Measurements from ENCODE around the gene CYP27A1. TPM values are rescaled to one million over a fixed set of nuclear protein-coding genes. Genes with fewer than 3 reads are reported as not detected.

The CYP27A1 gene
- total RNA-seq, 1 experiment from 2014 or later, result 0.80 TPM

DNA sequence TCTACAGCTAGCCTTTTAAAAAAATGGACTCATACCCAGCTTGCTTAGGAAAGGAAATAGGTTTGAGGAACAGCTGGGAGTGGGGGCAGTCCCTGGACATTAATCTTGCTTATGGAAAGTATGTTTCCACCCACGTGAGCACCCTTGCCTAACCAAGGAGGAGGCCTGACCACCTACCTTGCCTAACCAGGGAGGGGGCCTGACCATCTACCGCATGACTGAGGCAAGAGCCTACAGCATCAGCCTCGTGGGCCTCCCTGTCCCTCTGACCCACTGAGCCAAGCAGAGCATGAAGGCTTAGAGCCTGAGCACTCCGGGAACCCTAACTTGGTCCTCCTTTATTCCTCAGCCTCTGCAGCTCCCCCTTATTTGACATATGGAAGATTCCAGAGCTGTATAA, 29.4 kb downstream of the CYP27A1 start:
- no peak for DNase-seq (ENCODE audit: low read depth)

DNA sequence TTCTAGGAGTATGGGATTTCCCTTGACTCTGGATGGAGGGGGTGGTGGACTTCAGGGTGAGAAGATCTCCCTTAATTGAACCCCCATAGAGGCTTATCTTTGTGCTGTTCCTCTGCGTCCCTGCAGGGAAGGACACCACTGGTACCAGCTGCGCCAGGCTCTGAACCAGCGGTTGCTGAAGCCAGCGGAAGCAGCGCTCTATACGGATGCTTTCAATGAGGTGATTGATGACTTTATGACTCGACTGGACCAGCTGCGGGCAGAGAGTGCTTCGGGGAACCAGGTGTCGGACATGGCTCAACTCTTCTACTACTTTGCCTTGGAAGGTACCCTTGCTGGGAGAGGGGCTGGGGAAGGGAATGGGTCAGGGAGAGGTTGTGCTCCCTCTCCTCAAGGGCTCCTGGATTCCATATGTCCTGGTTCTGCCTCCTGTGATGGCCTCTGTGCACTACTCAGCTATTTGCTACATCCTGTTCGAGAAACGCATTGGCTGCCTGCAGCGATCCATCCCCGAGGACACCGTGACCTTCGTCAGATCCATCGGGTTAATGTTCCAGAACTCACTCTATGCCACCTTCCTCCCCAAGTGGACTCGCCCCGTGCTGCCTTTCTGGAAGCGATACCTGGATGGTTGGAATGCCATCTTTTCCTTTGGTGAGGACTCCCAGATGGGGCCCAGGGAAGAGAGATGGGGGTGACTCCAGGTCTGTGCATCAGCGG, 30.3 kb downstream of the CYP27A1 start:
- no peak for DNase-seq (ENCODE audit: low read depth)

- DNase-seq (ENCODE audit: low read depth), result no peak
Observed at GRCh38 chr2:218812861-218813260, 30.9 kb downstream of the CYP27A1 start.

GRCh38 chr2:218813771-218814460, 32.0 kb downstream of the CYP27A1 start:
- no peak for DNase-seq (ENCODE audit: low read depth)

GRCh38 chr2:218814540-218815243, 32.7 kb downstream of the CYP27A1 start:
- DNase-seq (ENCODE audit: low read depth), result no peak

- no peak for DNase-seq (ENCODE audit: low read depth)
Observed at GRCh38 chr2:218815244-218815637, 33.3 kb downstream of the CYP27A1 start.

- no peak for DNase-seq (ENCODE audit: low read depth)
Observed at GRCh38 chr2:218815649-218816048, 33.7 kb downstream of the CYP27A1 start.

GRCh38 chr2:218816561-218817011, 34.6 kb downstream of the CYP27A1 start:
- no peak for DNase-seq (ENCODE audit: low read depth)

DNA sequence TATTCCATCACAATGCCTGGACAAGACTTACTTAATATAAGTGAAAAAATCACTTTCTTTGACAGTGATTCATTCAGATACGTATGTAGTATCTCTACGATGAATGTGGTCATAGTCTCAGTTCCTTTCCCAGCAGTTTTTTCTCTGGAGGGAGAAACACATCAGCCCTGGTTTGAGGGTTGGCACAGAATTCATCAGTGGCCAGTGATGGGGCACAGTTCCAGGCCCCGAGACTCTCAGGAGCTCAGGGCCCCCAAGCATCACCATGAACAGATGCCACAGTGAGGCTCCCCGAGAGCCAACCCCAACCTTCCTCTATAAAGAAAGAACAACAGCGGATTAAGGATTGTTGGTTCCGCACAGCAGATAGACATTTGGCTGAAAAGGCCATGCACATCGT, 37.1 kb downstream of the CYP27A1 start:
- DNase-seq (ENCODE audit: low read depth), result no peak

DNA sequence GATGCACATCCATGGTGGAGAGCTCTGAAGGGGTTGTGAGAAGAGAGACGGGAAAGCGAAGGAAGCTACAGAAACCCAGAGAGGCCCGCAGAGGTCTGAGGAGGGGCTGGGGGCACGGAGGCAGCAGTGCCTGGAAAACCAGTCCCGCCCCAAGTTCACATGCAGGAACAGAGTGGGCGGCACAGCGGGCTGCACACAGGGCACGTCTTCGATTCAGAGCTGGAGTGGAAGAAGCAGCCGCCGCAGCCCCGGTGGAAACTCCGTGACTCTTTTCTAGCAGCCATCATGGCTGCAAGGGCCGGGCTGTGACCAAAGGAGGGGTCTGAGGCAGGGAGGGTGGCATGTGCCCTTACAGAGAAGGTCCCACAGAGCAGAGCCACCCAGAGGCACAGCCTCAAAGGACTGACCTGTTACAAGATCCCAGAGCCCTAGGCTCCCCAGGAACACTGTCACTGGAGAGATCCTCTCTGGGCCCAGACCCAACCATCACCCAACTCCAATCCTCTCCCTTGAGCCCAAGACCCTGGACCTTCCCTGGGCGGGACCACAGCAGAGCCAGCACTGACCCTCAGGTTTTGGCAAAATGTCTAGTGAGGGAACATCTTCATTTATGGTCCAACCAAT, 38.9 kb downstream of the CYP27A1 start:
- DNase-seq (ENCODE audit: low read depth), result no peak

- no peak for DNase-seq (ENCODE audit: low read depth)
Observed at GRCh38 chr2:218821605-218822211, 39.8 kb downstream of the CYP27A1 start.

GRCh38 chr2:218822622-218823021, 40.7 kb downstream of the CYP27A1 start:
- no peak for DNase-seq (ENCODE audit: low read depth)

DNA sequence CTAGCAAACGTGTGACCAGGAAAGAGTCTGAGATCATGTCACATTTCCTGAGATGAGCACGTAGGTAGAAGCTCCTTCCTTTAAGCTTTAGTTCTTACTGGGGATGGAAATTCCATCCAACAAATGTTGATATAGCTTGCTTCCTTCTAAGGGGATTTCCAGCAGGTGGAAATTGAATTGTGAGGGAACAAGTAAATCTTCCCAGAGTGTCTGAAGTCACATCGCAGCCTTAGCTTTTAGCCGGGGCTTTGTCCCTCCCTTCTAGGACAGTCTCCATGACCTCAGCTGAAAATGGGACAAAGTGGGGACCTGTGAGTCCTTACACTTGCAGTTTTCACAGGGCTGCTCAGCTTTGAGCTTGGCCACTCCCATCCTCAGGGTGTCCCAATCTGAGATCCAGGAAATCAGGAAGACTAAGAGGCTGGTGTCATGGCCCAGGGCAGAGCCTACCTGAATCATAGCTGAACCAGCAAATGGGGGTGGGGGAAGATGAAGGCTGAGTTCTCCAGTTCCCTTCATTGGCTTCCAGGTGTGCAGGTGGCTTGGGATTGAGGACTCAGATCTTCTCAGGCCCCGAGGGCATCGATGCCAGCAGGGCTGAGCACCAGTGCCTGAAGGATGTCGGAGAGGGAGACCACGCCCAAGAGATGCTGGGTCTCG, 41.4 kb downstream of the CYP27A1 start:
- no peak for DNase-seq (ENCODE audit: low read depth)

GRCh38 chr2:218824004-218824403, 42.1 kb downstream of the CYP27A1 start:
- no peak for DNase-seq (ENCODE audit: low read depth)

- no peak for DNase-seq (ENCODE audit: low read depth)
Observed at GRCh38 chr2:218826791-218827190, 44.8 kb downstream of the CYP27A1 start.

- no peak for DNase-seq (ENCODE audit: low read depth)
Observed at GRCh38 chr2:218827701-218828476, 45.9 kb downstream of the CYP27A1 start.

GRCh38 chr2:218828477-218828778, 46.5 kb downstream of the CYP27A1 start:
- DNase-seq (ENCODE audit: low read depth), result no peak

- DNase-seq (ENCODE audit: low read depth), result no peak
Observed at GRCh38 chr2:218829868-218830451, 48.0 kb downstream of the CYP27A1 start.

- DNase-seq (ENCODE audit: low read depth), result no peak
Observed at GRCh38 chr2:218830526-218831306, 48.8 kb downstream of the CYP27A1 start.
